GM19397 (cell line): ENCODE results near the gene ASZ1.

ENCODE experiments used
- ATAC-seq: cut with Tn5 transposase; IDR thresholded peaks from one replicate; pipeline ENCODE4 v1.9.1; 2021; ENCODE audit warnings: mild to moderate bottlenecking, moderate library complexity; ENCODE audit not compliant: unreplicated experiment

The ASZ1 gene

GRCh38 chr7:117347962-117348672 is 79.2 kb downstream of the ASZ1 start:
- peak; percentile 68 for ATAC-seq

GRCh38 chr7:117347480-117347879 is 79.8 kb downstream of the ASZ1 start:
- ATAC-seq, result no peak

GRCh38 chr7:117346161-117346560 is 81.1 kb downstream of the ASZ1 start:
- no peak for ATAC-seq

GRCh38 chr7:117338020-117338419 is 89.3 kb downstream of the ASZ1 start:
- no peak for ATAC-seq

- ATAC-seq, result no peak
Measured at GRCh38 chr7:117333168-117333567, 94.1 kb downstream of the ASZ1 start.

GRCh38 chr7:117332031-117332430 is 95.3 kb downstream of the ASZ1 start:
- ATAC-seq, result no peak

GRCh38 chr7:117325836-117326235 is 101.5 kb downstream of the ASZ1 start:
- ATAC-seq, result no peak

GRCh38 chr7:117324960-117325359 is 102.3 kb downstream of the ASZ1 start:
- no peak for ATAC-seq

- ATAC-seq, result no peak
Measured at GRCh38 chr7:117323851-117324711, 103.2 kb downstream of the ASZ1 start.

- no peak for ATAC-seq
Measured at GRCh38 chr7:117323305-117323850, 103.9 kb downstream of the ASZ1 start.

GRCh38 chr7:117322741-117323304 is 104.5 kb downstream of the ASZ1 start, which contains the start of gene WNT2:
Gene WNT2, minus strand, starts transcription at chr7:117323058. Its CDS starts 69 bp downstream, at chr7:117322989.
- no peak for ATAC-seq

- ATAC-seq, result no peak
Measured at GRCh38 chr7:117320523-117320922, 106.8 kb downstream of the ASZ1 start.

- ATAC-seq, result no peak
Measured at GRCh38 chr7:117319181-117319580, 108.1 kb downstream of the ASZ1 start.

GRCh38 chr7:117313582-117313981 is 113.7 kb downstream of the ASZ1 start:
- ATAC-seq, result no peak
